Calu3 (cell line): ENCODE measurements around the gene EFNA4. TPM values are rescaled to one million over a fixed set of nuclear protein-coding genes. Genes with fewer than 3 reads are reported as not detected.

ENCODE experiments used
- BruUV-seq: library from RNA; stranded (reverse); fragments of 400-500 nt; replicated peaks from 2 replicates; lab custom pipeline; 2021; lab: Mats Ljungman, UMichigan
- CTCF ChIA-PET: fragments of 300-600 bp; sonication (Branson Sonifier 250); formaldehyde crosslinking; loops from one replicate; lab custom pipeline; 2022; ENCODE audit warnings: antibody characterized with exemption; lab: Charles Lee
- DNase-seq: peaks from one replicate; pipeline ENCODE4 v3.0.0; 2022
- H3K27ac Mint-ChIP-seq: one replicate; pipeline ENCODE4 v1.8.0; 2022; ENCODE audit warnings: mixed read lengths; ENCODE audit not compliant: unreplicated experiment
- H3K27me3 Mint-ChIP-seq: one replicate; pipeline ENCODE4 v1.8.0; 2022; ENCODE audit warnings: mixed read lengths; ENCODE audit not compliant: unreplicated experiment
- H3K36me3 Mint-ChIP-seq: one replicate; pipeline ENCODE4 v1.8.0; 2022; ENCODE audit warnings: mild to moderate bottlenecking, moderate library complexity, mixed read lengths; ENCODE audit not compliant: insufficient read depth, unreplicated experiment
- H3K4me1 Mint-ChIP-seq: one replicate; pipeline ENCODE4 v1.8.0; 2022; ENCODE audit warnings: mild to moderate bottlenecking, low read depth, mixed read lengths; ENCODE audit not compliant: unreplicated experiment
- H3K4me3 Mint-ChIP-seq: one replicate; pipeline ENCODE4 v1.8.0; 2022; ENCODE audit warnings: mild to moderate bottlenecking, low read depth, moderate library complexity, mixed read lengths; ENCODE audit not compliant: unreplicated experiment
- H3K9me3 Mint-ChIP-seq: one replicate; pipeline ENCODE4 v1.8.0; 2022; ENCODE audit warnings: low read depth, mixed read lengths; ENCODE audit not compliant: unreplicated experiment
- CTCF ChIP-seq: fragments of 200-600 bp; IDR thresholded peaks from one replicate; pipeline ENCODE4 v1.8.0; 2022; ENCODE audit warnings: antibody characterized with exemption; ENCODE audit not compliant: unreplicated experiment
- intact Hi-C: fragments of 100-400 bp; cut with micrococcal nuclease; formaldehyde crosslinking; loops from one replicate; pipeline ENCODE4 v1.10.0; 2022; ENCODE audit not compliant: unreplicated experiment
- total RNA-seq: library from RNA; stranded (reverse); gene quantifications from 2 replicates; pipeline ENCODE4 v1.2.3, GENCODE V29; 2022

The EFNA4 gene
- total RNA-seq, 1 experiment from 2014 or later, result 13.9 TPM

GRCh38 chr1:155033524-155033923 is 30.0 kb upstream of the EFNA4 start, which contains the start of the genes DCST1 and DCST2:
Gene DCST1 (plus strand): TSS chr1:155033824. CDS start chr1:155034037, 213 bp downstream.
Gene DCST2 (minus strand): TSS chr1:155033781. CDS start chr1:155033701, 80 bp downstream.
- DNase-seq, result no peak
- H3K36me3 Mint-ChIP-seq, result no peaks in the 10 kb centered on the region
- intact Hi-C loops, result no loop called here
- no peaks in the 10 kb centered on the region for H3K9me3 Mint-ChIP-seq
- no peak within 1 kb of the TSS for H3K27ac Mint-ChIP-seq
- TF ChIP-seq CTCF, result no peak
- BruUV-seq, result no TSS peak
- peaks cover 32% of the 10 kb centered on the region for H3K27me3 Mint-ChIP-seq
- CTCF ChIA-PET, result interaction anchor here (1.9 kb wide), 1 partner anchor 17 kb away, joined by 5 read pairs; the partner anchor contains the start of gene ADAM15
- H3K4me1 Mint-ChIP-seq, result peaks cover 9% of the 10 kb centered on the region
- H3K4me3 Mint-ChIP-seq, result no peak within 1 kb of the TSS

- H3K9me3 Mint-ChIP-seq, result no peaks in the 10 kb centered on the region
- H3K27ac Mint-ChIP-seq, result no peak overlapping the region
- no peak for TF ChIP-seq CTCF
- peaks cover 22% of the 10 kb centered on the region for H3K27me3 Mint-ChIP-seq
- H3K36me3 Mint-ChIP-seq, result no peaks in the 10 kb centered on the region
- CTCF ChIA-PET, result interaction anchor here (1.9 kb wide), 1 partner anchor 16 kb away, joined by 5 read pairs; the partner anchor contains the start of gene ADAM15
- BruUV-seq, result no TSS peak
- no peak overlapping the region for H3K4me3 Mint-ChIP-seq
- intact Hi-C loops, result no loop called here
- H3K4me1 Mint-ChIP-seq, result peaks cover 17% of the 10 kb centered on the region
- DNase-seq, result no peak
Measured at GRCh38 chr1:155034318-155035208, 29.0 kb upstream of the EFNA4 start.

GRCh38 chr1:155035936-155036335 is 27.6 kb upstream of the EFNA4 start:
- Mint-ChIP-seq H3K36me3 (no peaks in the 10 kb centered on the region), H3K4me3 (no peak overlapping the region), H3K9me3 (no peaks in the 10 kb centered on the region), H3K4me1 (peaks cover 17% of the 10 kb centered on the region), H3K27me3 (peaks cover 20% of the 10 kb centered on the region), H3K27ac (no peak overlapping the region)
- intact Hi-C loops, result no loop called here
- BruUV-seq, result no TSS peak
- no peak for TF ChIP-seq CTCF
- CTCF ChIA-PET, result no interaction called here
- DNase-seq, result no peak

- H3K9me3 Mint-ChIP-seq, result no peaks in the 10 kb centered on the region
- H3K4me1 Mint-ChIP-seq, result peaks cover 17% of the 10 kb centered on the region
- BruUV-seq, result no TSS peak
- intact Hi-C loops, result no loop called here
- no peak for DNase-seq
- peaks cover 20% of the 10 kb centered on the region for H3K27me3 Mint-ChIP-seq
- CTCF ChIA-PET, result interaction anchor here (1.2 kb wide), 1 partner anchor 8 kb away, joined by 4 read pairs; no protein-coding TSS in a partner anchor
- no peak for TF ChIP-seq CTCF
- H3K27ac Mint-ChIP-seq, result no peak overlapping the region
- no peak overlapping the region for H3K4me3 Mint-ChIP-seq
- no peaks in the 10 kb centered on the region for H3K36me3 Mint-ChIP-seq
Measured at GRCh38 chr1:155037043-155037442, 26.5 kb upstream of the EFNA4 start.
